SK-N-MC (cell line): ENCODE results near the gene RBM20.

ENCODE experiments used
- DNase-seq: peaks from one replicate; pipeline ENCODE4 v3.0.0-alpha.2; 2011; ENCODE audit warnings: low read depth, low spot score
- H3K27ac ChIP-seq: fragments of 200-600 bp; sonication (generic); 2 replicates; pipeline ENCODE4 v1.5.1; 2016; ENCODE audit warnings: mixed run types
- H3K36me3 ChIP-seq: fragments of 200-600 bp; sonication (generic); 2 replicates; pipeline ENCODE4 v1.6.1; 2017; ENCODE audit warnings: antibody characterized with exemption, low read length, mixed read lengths; ENCODE audit not compliant: insufficient read depth
- H3K4me3 ChIP-seq: fragments of 200-600 bp; sonication (generic); 2 replicates; pipeline ENCODE4 v1.5.1; 2016
- H3K9ac ChIP-seq: fragments of 200-600 bp; sonication (generic); 2 replicates; pipeline ENCODE4 v1.8.0; 2017; ENCODE audit warnings: mixed run types, mixed read lengths; ENCODE audit not compliant: insufficient read length
- H3K9me3 ChIP-seq: fragments of 200-600 bp; sonication (generic); 2 replicates; pipeline ENCODE4 v1.6.1; 2017; ENCODE audit warnings: low read depth, mild to moderate bottlenecking, antibody characterized with exemption, low read length, moderate library complexity, mixed read lengths
- EZH2 ChIP-seq: fragments of 200-600 bp; sonication (generic); IDR thresholded peaks from one replicate; pipeline ENCODE4 v1.6.1; 2017; ENCODE audit warnings: antibody characterized with exemption
- FOXP2 ChIP-seq: optimal IDR thresholded peaks from 2 replicates; pipeline ENCODE3; 2011; ENCODE audit warnings: mild to moderate bottlenecking, moderate library complexity; ENCODE audit not compliant: insufficient read depth; ENCODE audit errors: extremely low read length, control extremely low read depth
- POLR2AphosphoS5 ChIP-seq: IDR thresholded peaks from 2 replicates; pipeline ENCODE4 v1.6.1; 2012; ENCODE audit warnings: mild to moderate bottlenecking, low read depth, low read length, borderline replicate concordance

The RBM20 gene

GRCh38 chr10:110853921-110854605, 209.9 kb downstream of the RBM20 start:
- H3K9me3 ChIP-seq: no peaks in the 10 kb centered on the region
- H3K4me3 ChIP-seq: no peak overlapping the region
- H3K27ac ChIP-seq: peak overlapping the region; percentile 77; the same call in 1 of the 2 replicates
- no peak overlapping the region for H3K9ac ChIP-seq
- no peak for TF ChIP-seq FOXP2
- TF ChIP-seq EZH2: no peak
- no peak for TF ChIP-seq POLR2AphosphoS5
- no peak for DNase-seq
- H3K36me3 ChIP-seq: no peaks in the 10 kb centered on the region

GRCh38 chr10:110857265-110858171, 213.4 kb downstream of the RBM20 start:
- no peak overlapping the region for H3K27ac ChIP-seq
- H3K4me3 ChIP-seq: no peak overlapping the region
- TF ChIP-seq POLR2AphosphoS5 (no peak), EZH2 (no peak), FOXP2 (no peak)
- no peak overlapping the region for H3K9ac ChIP-seq
- no peaks in the 10 kb centered on the region for H3K9me3 ChIP-seq
- no peak for DNase-seq
- no peaks in the 10 kb centered on the region for H3K36me3 ChIP-seq

- no peak overlapping the region for H3K4me3 ChIP-seq
- no peak for DNase-seq
- no peak overlapping the region for H3K27ac ChIP-seq
- TF ChIP-seq EZH2: no peak
- no peak for TF ChIP-seq POLR2AphosphoS5
- no peak for TF ChIP-seq FOXP2
- H3K9ac ChIP-seq: no peak overlapping the region
- no peaks in the 10 kb centered on the region for H3K9me3 ChIP-seq
- no peaks in the 10 kb centered on the region for H3K36me3 ChIP-seq
Observed at GRCh38 chr10:110858297-110858934, 214.3 kb downstream of the RBM20 start.

GRCh38 chr10:110859206-110859972, 215.3 kb downstream of the RBM20 start:
- TF ChIP-seq FOXP2 (no peak), POLR2AphosphoS5 (no peak), EZH2 (no peak)
- peak overlapping the region; percentile 91 for H3K27ac ChIP-seq
- H3K9me3 ChIP-seq: no peaks in the 10 kb centered on the region
- H3K9ac ChIP-seq: no peak overlapping the region
- H3K36me3 ChIP-seq: no peaks in the 10 kb centered on the region
- DNase-seq: no peak
- peak overlapping the region; percentile 38; the same call in 1 of the 2 replicates for H3K4me3 ChIP-seq

GRCh38 chr10:110859973-110860376, 215.8 kb downstream of the RBM20 start:
- Histone ChIP-seq H3K9ac (no peak overlapping the region), H3K9me3 (no peaks in the 10 kb centered on the region), H3K36me3 (no peaks in the 10 kb centered on the region), H3K27ac (peak overlapping the region; percentile 91), H3K4me3 (peak overlapping the region; percentile 38; the same call in 1 of the 2 replicates)
- DNase-seq: no peak
- TF ChIP-seq POLR2AphosphoS5: no peak
- TF ChIP-seq EZH2: no peak
- TF ChIP-seq FOXP2: no peak

GRCh38 chr10:110860576-110861241, 216.6 kb downstream of the RBM20 start:
- H3K9ac ChIP-seq: no peak overlapping the region
- TF ChIP-seq FOXP2 (no peak), POLR2AphosphoS5 (no peak), EZH2 (no peak)
- no peaks in the 10 kb centered on the region for H3K36me3 ChIP-seq
- H3K9me3 ChIP-seq: no peaks in the 10 kb centered on the region
- H3K27ac ChIP-seq: peak overlapping the region; percentile 91
- DNase-seq: no peak
- no peak overlapping the region for H3K4me3 ChIP-seq

- Histone ChIP-seq H3K4me3 (no peak overlapping the region), H3K9ac (no peak overlapping the region), H3K36me3 (no peaks in the 10 kb centered on the region), H3K27ac (no peak overlapping the region), H3K9me3 (no peaks in the 10 kb centered on the region)
- TF ChIP-seq FOXP2 (no peak), EZH2 (no peak)
- DNase-seq: no peak
Observed at GRCh38 chr10:110861476-110861875, 217.3 kb downstream of the RBM20 start.
